HepG2 (cell line): Measurements from ENCODE around the gene PDXDC1. TPM values are rescaled to one million over a fixed set of nuclear protein-coding genes. Genes with fewer than 3 reads are reported as not detected.

Experiments
- ARID4A ChIP-seq: sonication (generic); formaldehyde crosslinking; IDR thresholded peaks from 2 replicates; pipeline ENCODE4 v1.5.0; 2020; ENCODE audit warnings: mild to moderate bottlenecking, missing genetic modification reagents, borderline replicate concordance
- FOXP4 ChIP-seq: sonication (generic); formaldehyde crosslinking; IDR thresholded peaks from 2 replicates; pipeline ENCODE4 v1.4.0; 2020; ENCODE audit warnings: missing genetic modification reagents
- IRF2 ChIP-seq: IDR thresholded peaks from 2 replicates; pipeline ENCODE4 v1.6.1; 2018; ENCODE audit warnings: missing genetic modification reagents, missing compliant biosample characterization
- RARA ChIP-seq: IDR thresholded peaks from 2 replicates; pipeline ENCODE4 v1.6.1; 2016; ENCODE audit warnings: missing genetic modification reagents, missing compliant biosample characterization
- RNF219 ChIP-seq: sonication (generic); formaldehyde crosslinking; IDR thresholded peaks from 2 replicates; pipeline ENCODE4 v1.5.0; 2020; ENCODE audit warnings: mild to moderate bottlenecking, missing genetic modification reagents
- SATB2 ChIP-seq: sonication (generic); formaldehyde crosslinking; IDR thresholded peaks from 2 replicates; pipeline ENCODE4 v1.5.0; 2020; ENCODE audit warnings: missing genetic modification reagents
- SSRP1 ChIP-seq: IDR thresholded peaks from 2 replicates; pipeline ENCODE4 v1.6.1; 2016; ENCODE audit warnings: control low read depth
- ZNF280D ChIP-seq: sonication (generic); formaldehyde crosslinking; IDR thresholded peaks from 2 replicates; pipeline ENCODE4 v1.5.1; 2020; ENCODE audit warnings: mild to moderate bottlenecking, missing genetic modification reagents
- ZNF335 ChIP-seq: sonication (generic); formaldehyde crosslinking; IDR thresholded peaks from 2 replicates; pipeline ENCODE4 v1.4.0; 2020; ENCODE audit warnings: missing genetic modification reagents
- ZNF382 ChIP-seq: sonication (generic); formaldehyde crosslinking; IDR thresholded peaks from 2 replicates; pipeline ENCODE4 v1.5.0; 2020; ENCODE audit warnings: missing genetic modification reagents, mild to moderate bottlenecking, borderline replicate concordance
- ZNF724P ChIP-seq: sonication (generic); formaldehyde crosslinking; IDR thresholded peaks from 2 replicates; pipeline ENCODE4 v1.8.0; 2022; ENCODE audit warnings: missing genetic modification reagents, borderline replicate concordance
- ZNF766 ChIP-seq: sonication (generic); formaldehyde crosslinking; IDR thresholded peaks from 2 replicates; pipeline ENCODE4 v1.5.0; 2020; ENCODE audit warnings: missing genetic modification reagents, borderline replicate concordance
- ZSCAN9 ChIP-seq: IDR thresholded peaks from 2 replicates; pipeline ENCODE4 v1.6.1; 2016; ENCODE audit warnings: borderline replicate concordance
- polyA plus RNA-seq, 8 experiments: library from polyadenylated mRNA; depleted of rRNA in 3 of 8; stranded (reverse) in 7 of 8; unstranded in 1 of 8; fragments of >200 nt; fragmentation: Illumina TruSeq in 4 of 8; extraction: Trizol in 4 of 8; gene quantifications; 2 replicates each; pipeline versions ENCODE4 v1.2.1 to v1.2.3, GENCODE V29; 2011 to 2016; ENCODE audit warnings: low read depth in 4 of 8, missing spikeins in 1 of 8, mixed read lengths in 1 of 8; ENCODE audit not compliant: insufficient read depth in 1 of 8
- total RNA-seq, 5 experiments: library from RNA; depleted of rRNA; stranded (reverse); fragments of >200 nt; fragmentation: Illumina TruSeq; extraction: Trizol; gene quantifications; 2 replicates each; pipeline ENCODE4 v1.2.3, GENCODE V29; 2016; ENCODE audit warnings: low read depth in 1 of 5
- TF ChIP-seq, protein P1 (sequence below): sonication (generic); formaldehyde crosslinking; IDR thresholded peaks from 2 replicates; pipeline ENCODE4 v1.4.0; 2020; ENCODE audit warnings: missing genetic modification reagents

The PDXDC1 gene
- total and polyA plus RNA-seq, 2 of the 13 experiments (the other 11 are each of a cell fraction or from before 2014, with no cell fraction given): 133 to 169 TPM

- TF ChIP-seq ZNF724P (CRISPR knock-in tag) (no peak), FOXP4 (0 out of 2 replicates have a peak, but pooled peaks have one; percentile 28), ZSCAN9 (CRISPR knock-in tag) (no peak), IRF2 (CRISPR knock-in tag) (0 out of 2 replicates have a peak, but pooled peaks have one; percentile 39), ZNF382 (CRISPR knock-in tag) (no peak), ZNF335 (CRISPR knock-in tag) (no peak; the same call in 1 of the 2 replicates), ARID4A (CRISPR knock-in tag) (no peak), SATB2 (CRISPR knock-in tag) (no peak), ZNF280D (no peak), ZNF766 (peak; percentile 66; the same call in 1 of the 2 replicates), RNF219 (CRISPR knock-in tag) (no peak), SSRP1 (CRISPR knock-in tag) (peak; percentile 58; the same call in 1 of the 2 replicates), RARA (CRISPR knock-in tag) (no peak)
- TF ChIP-seq, protein P1, sequence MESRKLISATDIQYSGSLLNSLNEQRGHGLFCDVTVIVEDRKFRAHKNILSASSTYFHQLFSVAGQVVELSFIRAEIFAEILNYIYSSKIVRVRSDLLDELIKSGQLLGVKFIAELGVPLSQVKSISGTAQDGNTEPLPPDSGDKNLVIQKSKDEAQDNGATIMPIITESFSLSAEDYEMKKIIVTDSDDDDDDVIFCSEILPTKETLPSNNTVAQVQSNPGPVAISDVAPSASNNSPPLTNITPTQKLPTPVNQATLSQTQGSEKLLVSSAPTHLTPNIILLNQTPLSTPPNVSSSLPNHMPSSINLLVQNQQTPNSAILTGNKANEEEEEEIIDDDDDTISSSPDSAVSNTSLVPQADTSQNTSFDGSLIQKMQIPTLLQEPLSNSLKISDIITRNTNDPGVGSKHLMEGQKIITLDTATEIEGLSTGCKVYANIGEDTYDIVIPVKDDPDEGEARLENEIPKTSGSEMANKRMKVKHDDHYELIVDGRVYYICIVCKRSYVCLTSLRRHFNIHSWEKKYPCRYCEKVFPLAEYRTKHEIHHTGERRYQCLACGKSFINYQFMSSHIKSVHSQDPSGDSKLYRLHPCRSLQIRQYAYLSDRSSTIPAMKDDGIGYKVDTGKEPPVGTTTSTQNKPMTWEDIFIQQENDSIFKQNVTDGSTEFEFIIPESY (CRISPR knock-in tag): peak; percentile 15
Observed at GRCh38 chr16:15054357-15055140, 79.7 kb downstream of the PDXDC1 start (continued).
